Activated CD4-positive, alpha-beta T cell treated with anti-CD3 and anti-CD28 coated beads, Interleukin-2, amount 50 U/mL, for 1 hour (primary cell): Measurements from ENCODE around the gene TMED6.
A peak's percentile ranks its signal among the peaks of the same experiment; 100 is the strongest.

Source experiments
- DNase-seq: peaks from one replicate; pipeline ENCODE4 v3.0.0-alpha.2; 2020

Gene TMED6

DNA sequence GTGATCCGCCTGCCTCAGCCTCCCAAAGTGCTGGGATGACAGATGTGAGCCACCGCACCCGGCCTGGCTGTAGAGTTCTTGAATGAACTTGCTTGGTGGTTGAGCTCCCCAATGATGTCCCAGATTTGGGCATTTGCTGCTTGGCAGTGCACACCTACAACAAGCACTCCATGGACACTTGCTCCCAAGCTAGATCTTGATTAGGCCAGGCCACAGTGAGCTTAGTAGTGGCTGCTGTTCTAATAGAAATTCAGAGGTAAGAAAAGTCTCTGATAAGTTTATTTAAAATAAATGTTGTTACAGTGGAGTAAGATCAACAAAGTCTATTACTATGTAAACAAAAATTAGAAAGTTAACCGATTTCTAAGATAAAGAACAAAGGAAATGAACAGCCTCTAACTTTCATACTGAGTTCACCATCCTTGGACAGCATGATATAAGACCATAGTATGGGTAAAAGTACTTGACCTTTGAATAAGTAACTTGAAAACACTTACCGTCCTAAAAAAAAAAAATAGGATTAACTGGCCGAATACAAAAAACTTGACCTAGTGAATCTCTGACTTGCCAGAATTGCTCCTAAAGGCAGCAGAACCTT lies 951 bp downstream of the TMED6 start:
- no peak for DNase-seq

DNA sequence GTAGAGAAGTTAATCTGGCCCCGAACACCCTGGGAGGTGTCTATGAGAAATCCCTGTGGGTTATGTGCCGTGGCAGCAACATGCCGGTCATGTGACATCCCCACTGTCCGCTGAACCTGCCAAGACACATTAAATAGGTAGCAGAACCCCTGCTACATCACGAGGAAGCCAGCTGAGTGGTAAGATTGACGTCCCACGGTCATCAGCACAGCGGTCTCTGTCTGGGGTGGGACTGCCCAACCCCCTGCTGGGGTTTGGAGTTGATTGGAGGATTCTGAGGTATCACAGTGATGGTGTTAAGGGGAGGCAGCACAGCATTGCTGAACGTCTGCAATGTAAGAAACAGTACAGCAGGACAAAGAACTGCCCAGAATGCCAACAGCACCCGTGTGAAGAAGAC lies 2.0 kb downstream of the TMED6 start:
- DNase-seq: no peak

DNA sequence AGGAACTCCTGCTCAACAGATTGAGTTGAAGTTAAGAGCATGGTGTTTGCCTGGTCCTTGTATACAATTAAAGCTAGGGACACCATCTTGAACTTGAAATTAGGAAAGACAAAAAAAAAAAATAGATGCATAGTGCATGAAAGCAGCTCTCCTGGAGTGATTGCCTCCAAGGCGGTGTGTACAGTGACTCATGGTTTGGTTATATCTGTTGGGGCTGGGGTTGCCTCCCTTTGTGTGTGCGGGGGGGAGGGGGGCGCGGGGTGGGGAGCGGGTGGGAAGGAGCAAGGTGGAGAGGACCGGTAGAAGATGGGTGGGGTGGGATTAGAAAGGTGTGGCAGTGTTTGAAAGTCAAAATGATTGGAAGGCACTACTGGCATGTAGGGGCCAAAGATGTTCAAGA lies 3.4 kb downstream of the TMED6 start:
- no peak for DNase-seq

DNA sequence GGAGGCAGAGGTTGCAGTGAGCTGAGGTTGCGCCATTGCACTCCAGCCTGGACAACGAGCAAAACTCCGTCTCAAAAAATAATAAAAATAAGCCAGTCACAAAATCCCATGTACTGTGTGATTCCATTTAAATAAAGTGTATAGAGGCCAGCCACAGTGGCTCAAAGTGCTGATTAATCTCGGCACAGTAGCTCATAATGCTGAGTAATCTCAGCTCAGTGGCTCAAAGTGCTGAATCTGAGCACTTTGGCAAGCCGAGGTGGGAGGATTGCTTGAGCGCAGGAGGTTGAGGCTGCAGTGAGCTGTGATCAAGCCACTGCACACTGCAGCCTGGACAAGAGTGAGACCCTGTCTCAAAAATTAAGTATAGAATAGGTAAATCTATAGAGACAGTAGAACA lies 4.9 kb downstream of the TMED6 start:
- no peak for DNase-seq

GRCh38 chr16:69345923-69346322 lies 5.7 kb downstream of the TMED6 start:
- no peak for DNase-seq

GRCh38 chr16:69344171-69344570 lies 7.4 kb downstream of the TMED6 start:
- DNase-seq: no peak

- peak; percentile 13 for DNase-seq
Measured at GRCh38 chr16:69340095-69340644, 11.4 kb downstream of the TMED6 start.

DNA sequence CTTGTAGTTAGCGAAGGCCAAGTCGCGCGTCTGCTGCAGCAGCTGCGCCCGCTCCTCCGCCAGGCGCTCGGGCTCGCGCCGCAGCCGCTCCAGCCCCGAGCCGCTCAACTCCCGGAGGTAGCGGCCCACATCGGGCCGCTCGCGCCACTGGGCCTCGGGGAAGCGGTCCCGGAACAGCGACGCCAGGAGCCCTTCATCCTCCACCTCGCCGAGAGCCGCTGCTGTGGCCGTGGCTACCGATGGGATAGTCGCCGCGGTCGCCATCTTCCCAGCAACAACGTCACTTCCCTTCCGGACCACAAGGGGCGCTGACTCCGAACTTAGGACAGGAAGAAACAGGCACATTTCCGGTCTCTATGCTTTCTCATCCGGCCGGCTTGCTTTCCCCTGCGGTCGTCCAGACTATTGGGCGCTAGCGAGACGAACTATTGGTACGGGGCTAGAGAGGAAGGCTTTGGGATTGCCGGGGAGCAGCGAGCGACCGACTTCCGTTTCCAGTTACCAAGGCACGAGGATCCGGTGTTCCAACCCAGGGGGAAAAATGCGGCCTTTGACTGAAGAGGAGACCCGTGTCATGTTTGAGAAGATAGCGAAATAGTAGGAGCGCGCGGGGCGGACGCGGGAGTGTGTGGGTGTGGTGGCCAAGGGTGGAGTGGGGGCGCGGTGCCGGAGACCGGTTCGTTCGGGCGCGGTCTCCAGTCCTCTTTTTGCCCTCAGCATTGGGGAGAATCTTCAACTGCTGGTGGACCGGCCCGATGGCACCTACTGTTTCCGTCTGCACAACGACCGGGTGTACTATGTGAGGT lies 12.1 kb downstream of the TMED6 start, which contains the start of the genes COG8 and NIP7:
Gene COG8, minus strand, starts transcription at position 276 of the 806 bp plus-strand sequence. Its CDS starts 12 bp downstream, at position 264.
Gene NIP7, plus strand, starts transcription at position 484 of the 806 bp plus-strand sequence. Its CDS starts 58 bp downstream, at position 542.
- DNase-seq: peak; percentile 91

DNA sequence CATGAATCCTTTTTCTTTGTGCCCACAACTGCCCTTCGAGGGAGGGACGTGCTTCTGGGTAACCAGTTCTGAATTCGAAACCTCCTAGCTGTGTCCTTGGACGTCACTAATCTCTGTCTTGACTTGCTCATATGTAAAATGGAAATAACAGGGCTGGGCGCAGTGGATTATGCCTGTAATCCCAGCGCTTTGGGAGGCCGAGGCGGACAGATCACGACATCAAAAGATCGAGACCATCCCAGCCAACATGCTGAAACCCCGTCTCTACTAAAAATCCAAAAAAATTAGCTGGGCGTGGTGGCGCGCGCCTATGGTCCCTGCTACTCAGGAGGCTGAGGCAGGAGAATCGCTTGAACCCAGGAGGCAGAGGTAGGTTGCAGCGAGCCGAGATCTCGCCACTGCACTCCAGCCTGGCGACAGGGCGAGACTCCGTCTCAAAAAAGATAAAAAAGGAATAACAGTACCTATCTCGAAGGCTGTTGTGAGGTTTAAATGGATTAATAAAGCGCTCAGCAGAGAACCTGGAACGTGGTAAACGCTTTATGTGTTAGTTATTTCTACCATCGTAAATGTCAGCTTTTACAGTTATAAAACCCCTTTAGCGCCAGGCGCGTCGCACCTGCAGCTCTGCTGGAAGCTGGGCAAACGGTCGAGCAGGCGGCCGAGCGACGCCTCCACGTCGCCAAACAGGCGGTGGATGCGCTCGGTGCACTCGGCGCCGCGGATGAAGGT lies 12.9 kb downstream of the TMED6 start:
- no peak for DNase-seq

- no peak for DNase-seq
Measured at GRCh38 chr16:69334696-69335095, 16.9 kb downstream of the TMED6 start.

- peak; percentile 69 for DNase-seq
Measured at GRCh38 chr16:69330286-69331109, 21.1 kb downstream of the TMED6 start, which contains the start of gene PDF. Gene PDF (minus strand): TSS chr16:69330588. CDS start chr16:69330570, 18 bp downstream.

DNA sequence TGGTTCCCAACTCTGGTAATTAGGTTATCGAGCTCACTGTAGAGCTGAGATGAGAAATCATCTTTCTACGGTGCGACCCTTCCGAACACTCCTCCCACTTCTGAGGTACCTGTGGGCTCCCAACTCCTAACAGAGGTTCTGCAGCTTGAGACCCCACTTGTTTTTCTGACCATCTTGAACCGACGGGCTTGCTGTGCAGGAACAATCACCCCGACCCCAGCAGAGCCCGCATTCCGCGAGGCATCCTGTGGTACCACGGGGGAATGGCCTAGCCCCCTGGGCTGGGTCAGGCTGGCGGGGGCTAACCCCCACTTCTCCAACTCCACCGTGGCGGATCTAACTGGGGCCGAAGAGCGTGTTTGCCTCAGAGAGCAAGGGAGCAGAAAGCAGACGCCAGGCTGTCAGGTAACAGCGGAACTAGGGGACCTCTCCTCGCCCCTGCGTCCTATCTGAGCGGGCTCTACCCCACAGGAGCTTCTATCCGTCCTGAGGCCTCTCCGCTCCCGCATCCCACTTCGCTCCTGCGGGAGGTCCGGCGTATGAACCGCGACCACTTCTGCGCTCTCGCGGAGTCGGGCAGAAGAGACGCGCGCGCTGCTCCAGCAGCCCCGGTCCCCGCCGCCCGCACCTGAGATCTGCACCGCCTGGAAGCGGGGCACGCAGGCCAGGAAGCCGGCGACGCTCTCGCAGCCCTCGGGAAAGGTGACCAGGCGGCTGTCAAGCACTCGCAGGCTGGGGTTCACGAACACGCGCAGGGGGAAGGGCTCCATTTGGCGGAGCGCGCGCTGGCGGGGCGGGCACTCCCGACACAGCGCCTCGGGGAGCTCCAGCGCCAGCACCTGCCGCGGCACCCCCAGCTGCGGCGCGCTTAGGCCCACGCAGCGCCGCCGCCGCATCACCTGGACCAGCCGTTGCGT lies 22.0 kb downstream of the TMED6 start:
- peak; percentile 54 for DNase-seq

DNA sequence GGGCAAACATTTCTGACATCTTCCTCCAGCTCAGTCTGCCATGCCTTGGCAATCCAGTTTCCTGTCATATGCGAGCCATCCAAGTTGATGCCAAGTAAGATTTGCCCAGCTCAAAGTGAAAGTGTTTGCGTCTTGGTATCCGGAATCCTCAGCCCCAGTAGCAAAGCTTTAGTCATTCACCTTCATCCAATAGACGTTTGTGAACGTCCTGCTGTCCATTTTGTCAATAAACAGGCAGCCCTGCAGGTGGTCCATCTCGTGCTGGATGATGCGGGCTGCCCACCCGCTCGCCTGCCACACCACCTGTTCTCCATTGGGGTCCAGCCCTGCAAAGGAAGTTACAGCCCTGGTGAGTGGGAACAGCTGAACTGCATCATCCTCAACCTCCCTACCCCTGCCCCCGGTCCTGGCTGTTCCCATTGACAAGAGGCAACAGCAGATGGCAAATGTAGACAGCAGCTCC lies 22.7 kb downstream of the TMED6 start:
- DNase-seq: no peak

DNA sequence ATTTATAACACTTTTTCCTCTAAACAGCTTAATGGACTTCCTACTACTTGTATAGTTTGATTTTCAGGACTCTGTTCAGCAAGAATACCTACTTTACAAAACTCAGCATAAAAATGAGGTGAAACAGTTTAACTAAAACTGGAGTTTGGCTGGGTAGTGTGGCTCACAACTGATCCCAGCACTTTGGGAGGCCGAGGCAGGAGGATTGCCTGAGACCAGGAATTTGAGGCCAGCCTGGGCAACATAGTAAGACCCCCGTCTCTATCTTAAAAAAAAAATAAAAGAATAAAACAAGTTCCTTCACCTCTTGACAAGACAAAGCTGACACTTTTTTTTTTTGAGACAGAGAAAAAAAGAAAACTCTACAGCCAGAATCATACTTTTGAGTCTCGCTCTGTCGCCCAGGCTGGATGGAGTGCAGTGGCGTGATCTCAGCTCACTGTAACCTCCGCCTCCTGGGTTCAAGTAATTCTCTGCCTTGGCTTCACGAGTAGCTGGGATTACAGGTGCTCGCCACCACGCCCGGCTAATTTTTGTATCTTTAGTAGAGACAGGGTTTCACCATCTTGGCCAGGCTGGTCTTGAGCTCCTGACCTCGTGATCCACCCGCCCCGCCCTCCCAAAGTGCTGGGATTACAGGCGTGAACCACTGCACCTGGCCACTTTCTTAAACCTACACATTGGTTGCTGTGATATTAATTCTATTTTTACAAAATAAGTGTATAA lies 23.8 kb downstream of the TMED6 start:
- DNase-seq: no peak

DNA sequence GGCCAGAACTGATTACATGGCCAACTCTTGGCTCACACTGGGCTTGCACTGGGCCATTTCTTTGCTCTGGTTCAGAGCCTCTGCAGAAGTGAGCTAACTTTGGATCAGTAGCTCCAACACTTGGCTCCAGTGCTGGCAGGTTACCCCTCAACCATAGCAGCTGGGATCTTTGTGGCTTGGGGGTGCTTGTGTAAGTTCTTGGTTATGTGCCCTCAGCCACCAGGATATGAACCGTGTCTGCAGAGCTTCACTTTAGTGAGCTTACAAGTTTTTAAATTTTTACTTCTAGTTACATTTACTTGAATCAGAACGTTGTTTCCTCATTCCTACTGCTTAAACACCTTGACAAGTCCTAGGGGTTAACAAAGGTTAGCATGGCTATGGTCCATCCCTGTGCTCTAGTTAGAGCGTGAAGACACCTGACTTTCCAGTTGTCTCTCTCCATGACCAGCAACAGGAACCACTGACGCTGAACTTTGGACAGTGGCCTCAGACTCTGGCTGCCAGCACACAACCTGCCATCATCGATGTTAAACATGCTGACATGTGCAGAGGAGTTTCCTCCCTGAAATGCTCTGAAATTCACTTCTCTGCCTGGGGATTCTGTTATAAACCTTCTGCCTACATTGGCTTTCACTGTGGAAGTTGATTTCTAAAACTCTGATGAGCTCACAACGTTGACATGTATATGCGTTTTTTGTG lies 25.3 kb downstream of the TMED6 start:
- no peak for DNase-seq

DNA sequence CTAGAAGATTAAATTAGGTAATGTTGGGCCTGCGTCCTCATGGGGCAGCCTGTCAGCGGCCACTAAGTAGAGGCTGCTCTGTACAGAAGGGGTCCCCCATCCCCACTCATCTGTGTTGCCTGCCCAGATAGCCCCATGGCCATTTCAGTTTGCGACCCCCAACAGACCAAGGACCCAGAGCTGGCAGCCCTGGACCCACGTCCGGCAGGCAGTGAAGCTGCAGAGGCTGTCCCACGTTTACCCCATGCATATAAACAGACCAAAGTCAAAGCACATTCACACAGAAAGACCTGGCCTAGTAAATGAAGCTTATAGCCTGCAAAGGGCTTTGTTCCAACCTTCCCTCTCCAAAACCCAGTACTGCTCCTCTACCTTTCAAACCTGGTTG lies 25.8 kb downstream of the TMED6 start:
- DNase-seq: no peak

GRCh38 chr16:69324585-69325253 lies 26.9 kb downstream of the TMED6 start:
- DNase-seq: no peak

GRCh38 chr16:69324013-69324531 lies 27.5 kb downstream of the TMED6 start:
- DNase-seq: no peak

DNA sequence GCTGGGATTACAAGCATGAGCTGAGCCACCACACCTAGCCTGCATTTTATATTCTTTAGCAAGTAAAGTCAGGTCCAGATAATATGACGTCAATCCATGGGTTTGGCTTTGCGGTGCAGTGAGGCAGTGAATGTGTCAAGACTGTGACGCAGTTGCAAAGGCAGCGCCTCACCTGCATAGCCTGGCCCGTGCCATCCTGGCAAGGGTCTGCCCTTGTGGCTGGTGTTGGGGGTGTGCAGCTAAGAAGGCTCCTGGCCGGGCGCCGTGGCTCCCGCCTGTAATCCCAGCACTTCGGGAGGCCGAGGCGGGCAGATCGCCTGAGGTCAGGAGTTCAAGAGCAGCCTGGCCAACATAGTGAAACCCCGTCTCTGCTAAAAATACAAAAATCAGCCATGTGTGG lies 28.2 kb downstream of the TMED6 start:
- DNase-seq: no peak
